Astrocyte (in vitro differentiated cells and primary cell): ENCODE results near the gene SDK1. TPM values are rescaled to one million over a fixed set of nuclear protein-coding genes. Genes with fewer than 3 reads are reported as not detected.

ENCODE experiments used
- DNase-seq: peaks from one replicate; pipeline ENCODE4 v3.0.0-alpha.2; 2010; ENCODE audit warnings: low read depth
- FAIRE-seq: peaks from 2 replicates; lab custom pipeline; 2011; peaks lifted over from hg19 to GRCh38; lab: Jason Lieb, UNC
- H2AFZ ChIP-seq: 2 replicates; pipeline ENCODE4 v1.6.0; 2012; ENCODE audit warnings: low read depth, low read length, inconsistent platforms
- H3K27ac ChIP-seq: 2 replicates; pipeline ENCODE4 v1.5.1; 2011; ENCODE audit warnings: low read depth, low read length, inconsistent platforms
- H3K27me3 ChIP-seq: 2 replicates; pipeline ENCODE4 v1.6.0; 2011; ENCODE audit warnings: low read length, inconsistent platforms; ENCODE audit not compliant: insufficient read depth
- H3K36me3 ChIP-seq: 2 replicates; pipeline ENCODE4 v1.5.1; 2011; ENCODE audit warnings: low read length, inconsistent platforms; ENCODE audit not compliant: insufficient read depth
- H3K4me1 ChIP-seq: 2 replicates; pipeline ENCODE4 v1.5.1; 2011; ENCODE audit warnings: low read length, inconsistent platforms; ENCODE audit not compliant: insufficient read depth
- H3K4me2 ChIP-seq: 2 replicates; pipeline ENCODE4 v1.6.0; 2012; ENCODE audit warnings: low read length, inconsistent platforms
- H3K4me3 ChIP-seq: 2 replicates; pipeline ENCODE4 v1.5.1; 2011; ENCODE audit warnings: low read depth, mild to moderate bottlenecking, low read length, inconsistent platforms; ENCODE audit not compliant: insufficient read depth
- H3K79me2 ChIP-seq: 2 replicates; pipeline ENCODE4 v1.6.0; 2012; ENCODE audit warnings: mild to moderate bottlenecking, low read length, inconsistent platforms; ENCODE audit not compliant: insufficient read depth
- H3K9ac ChIP-seq: 2 replicates; pipeline ENCODE4 v1.6.0; 2012; ENCODE audit warnings: mild to moderate bottlenecking, low read length, inconsistent platforms
- H3K9me3 ChIP-seq: 2 replicates; pipeline ENCODE4 v1.5.1; 2012; ENCODE audit warnings: low read depth, mild to moderate bottlenecking, low read length, inconsistent platforms; ENCODE audit not compliant: insufficient read depth
- H4K20me1 ChIP-seq: 2 replicates; pipeline ENCODE4 v1.6.0; 2012; ENCODE audit warnings: low read length, inconsistent platforms; ENCODE audit not compliant: insufficient read depth
- H3K27ac Mint-ChIP-seq: one replicate; pipeline ENCODE4 v1.8.0; 2021; ENCODE audit warnings: mild to moderate bottlenecking, mixed read lengths; ENCODE audit not compliant: unreplicated experiment
- H3K27me3 Mint-ChIP-seq: one replicate; pipeline ENCODE4 v1.8.0; 2021; ENCODE audit warnings: low read depth, mixed read lengths; ENCODE audit not compliant: unreplicated experiment
- H3K36me3 Mint-ChIP-seq: one replicate; pipeline ENCODE4 v1.8.0; 2021; ENCODE audit warnings: low read depth, mixed read lengths; ENCODE audit not compliant: unreplicated experiment
- H3K4me1 Mint-ChIP-seq: one replicate; pipeline ENCODE4 v1.8.0; 2021; ENCODE audit warnings: low read depth, mixed read lengths; ENCODE audit not compliant: unreplicated experiment
- H3K4me3 Mint-ChIP-seq: one replicate; pipeline ENCODE4 v1.8.0; 2021; ENCODE audit warnings: mild to moderate bottlenecking, moderate library complexity, mixed read lengths; ENCODE audit not compliant: unreplicated experiment
- H3K9me3 Mint-ChIP-seq: one replicate; pipeline ENCODE4 v1.8.0; 2021; ENCODE audit warnings: mild to moderate bottlenecking, mixed read lengths; ENCODE audit not compliant: unreplicated experiment
- CTCF ChIP-seq: IDR thresholded peaks from 2 replicates; pipeline ENCODE4 v1.5.1; 2011; ENCODE audit warnings: low read depth, mild to moderate bottlenecking, inconsistent platforms, low read length, moderate library complexity; ENCODE audit not compliant: insufficient read depth
- EZH2 ChIP-seq: IDR thresholded peaks from 2 replicates; pipeline ENCODE4 v1.6.1; 2012; ENCODE audit warnings: mild to moderate bottlenecking, low read length, inconsistent platforms; ENCODE audit not compliant: insufficient read depth
- total RNA-seq: library from RNA; stranded (reverse); gene quantifications from 2 replicates; pipeline ENCODE4 v1.2.1, GENCODE V29; 2021

Gene SDK1
- total RNA-seq, 1 donor from 2014 or later, result 4.2 TPM

GRCh38 chr7:3309956-3310355 lies 8.9 kb downstream of the SDK1 start:
- no peak overlapping the region for H3K4me2 ChIP-seq
- H3K4me3 Mint-ChIP-seq, result no peak overlapping the region
- no peak overlapping the region for H3K27ac ChIP-seq
- no peaks in the 10 kb centered on the region for H3K36me3 Mint-ChIP-seq
- no peaks in the 10 kb centered on the region for H3K27me3 ChIP-seq
- peaks cover 2% of the 10 kb centered on the region for H3K4me1 Mint-ChIP-seq
- H3K4me1 ChIP-seq, result no peaks in the 10 kb centered on the region
- no peak overlapping the region for H3K4me3 ChIP-seq
- H3K27me3 Mint-ChIP-seq, result no peaks in the 10 kb centered on the region
- no peaks in the 10 kb centered on the region for H3K36me3 ChIP-seq
- H4K20me1 ChIP-seq, result no peaks in the 10 kb centered on the region
- H3K9me3 Mint-ChIP-seq, result peaks cover 2% of the 10 kb centered on the region
- H3K79me2 ChIP-seq, result no peaks in the 10 kb centered on the region
- H3K9ac ChIP-seq, result no peak overlapping the region
- no peak overlapping the region for H2AFZ ChIP-seq
- FAIRE-seq, result no peak
- H3K9me3 ChIP-seq, result no peaks in the 10 kb centered on the region
- no peak for TF ChIP-seq EZH2
- no peak for TF ChIP-seq CTCF
- no peak for DNase-seq
- no peak overlapping the region for H3K27ac Mint-ChIP-seq

GRCh38 chr7:3310884-3311283 lies 9.8 kb downstream of the SDK1 start:
- Mint-ChIP-seq H3K27ac (no peak overlapping the region), H3K4me1 (peaks cover 2% of the 10 kb centered on the region), H3K4me3 (no peak overlapping the region), H3K36me3 (no peaks in the 10 kb centered on the region), H3K27me3 (no peaks in the 10 kb centered on the region), H3K9me3 (peaks cover 2% of the 10 kb centered on the region)
- no peak for DNase-seq
- no peaks in the 10 kb centered on the region for H3K4me1 ChIP-seq
- H3K27me3 ChIP-seq, result no peaks in the 10 kb centered on the region
- H3K9ac ChIP-seq, result no peak overlapping the region
- no peaks in the 10 kb centered on the region for H3K79me2 ChIP-seq
- no peak overlapping the region for H3K27ac ChIP-seq
- FAIRE-seq, result no peak
- TF ChIP-seq EZH2 (no peak), CTCF (no peak)
- H2AFZ ChIP-seq, result no peak overlapping the region
- no peaks in the 10 kb centered on the region for H3K36me3 ChIP-seq
- H3K4me3 ChIP-seq, result no peak overlapping the region
- H4K20me1 ChIP-seq, result no peaks in the 10 kb centered on the region
- no peaks in the 10 kb centered on the region for H3K9me3 ChIP-seq
- no peak overlapping the region for H3K4me2 ChIP-seq

- H3K4me3 Mint-ChIP-seq, result no peak overlapping the region
Observed at GRCh38 chr7:3312583-3312982, 11.5 kb downstream of the SDK1 start.

More at GRCh38 chr7:3312583-3312982, 11.5 kb downstream of the SDK1 start:
- no peak overlapping the region for H3K4me2 ChIP-seq
- no peak overlapping the region for H2AFZ ChIP-seq
- Mint-ChIP-seq H3K9me3 (peaks cover 2% of the 10 kb centered on the region), H3K4me1 (peaks cover 2% of the 10 kb centered on the region), H3K27me3 (no peaks in the 10 kb centered on the region), H3K36me3 (no peaks in the 10 kb centered on the region), H3K27ac (no peak overlapping the region)
- no peaks in the 10 kb centered on the region for H3K27me3 ChIP-seq
- no peak for FAIRE-seq
- no peak overlapping the region for H3K4me3 ChIP-seq
- H4K20me1 ChIP-seq, result no peaks in the 10 kb centered on the region
- no peak for TF ChIP-seq CTCF
- TF ChIP-seq EZH2, result no peak
- H3K36me3 ChIP-seq, result no peaks in the 10 kb centered on the region
- no peaks in the 10 kb centered on the region for H3K79me2 ChIP-seq
- no peak overlapping the region for H3K9ac ChIP-seq
- no peaks in the 10 kb centered on the region for H3K4me1 ChIP-seq
- H3K9me3 ChIP-seq, result no peaks in the 10 kb centered on the region
- H3K27ac ChIP-seq, result no peak overlapping the region
- DNase-seq, result no peak
